HG03378 (cell line): ENCODE results near the gene ABCC12.
A peak's percentile ranks its signal among the peaks of the same experiment; 100 is the strongest.

Experiments used
- ATAC-seq: cut with Tn5 transposase; IDR thresholded peaks from one replicate; pipeline ENCODE4 v1.9.1; 2021; ENCODE audit warnings: mild to moderate bottlenecking, moderate library complexity; ENCODE audit not compliant: unreplicated experiment

The ABCC12 gene

DNA sequence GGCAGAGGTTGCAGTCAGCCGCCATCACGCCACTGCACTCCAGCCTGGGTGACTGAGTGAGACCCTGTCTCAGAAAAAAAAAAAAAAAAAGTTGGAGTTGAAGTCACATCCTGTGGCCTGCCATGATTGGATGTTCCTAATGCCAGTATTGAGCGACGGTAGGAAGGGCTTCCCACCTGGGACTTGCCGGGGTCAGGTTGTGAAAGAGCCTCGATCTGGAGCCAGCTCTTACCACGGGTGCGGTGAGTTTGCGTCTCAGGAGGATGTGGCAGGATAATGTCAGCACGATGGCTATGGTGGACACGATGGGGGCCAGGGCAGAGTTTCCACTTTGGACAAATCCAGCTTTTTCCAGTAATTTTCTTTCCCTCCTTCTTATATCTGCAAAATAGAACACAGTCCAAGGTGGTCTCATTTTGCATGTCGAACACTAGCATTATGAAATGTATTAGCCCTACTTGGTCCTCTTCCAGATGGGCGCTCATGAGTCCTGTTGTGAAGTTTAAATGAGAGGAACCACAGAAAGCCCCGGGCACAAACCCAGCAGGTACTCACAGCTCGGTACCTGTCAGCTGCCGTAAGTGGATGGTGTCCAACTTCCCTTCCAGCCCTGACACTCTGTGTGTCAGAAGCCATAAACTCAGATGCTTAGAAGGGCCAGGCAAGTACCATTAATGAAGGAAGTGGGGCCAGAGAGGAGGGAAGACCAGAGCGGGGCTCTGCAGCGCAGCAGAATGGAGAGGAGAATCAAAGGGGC is 22.2 kb downstream of the ABCC12 start:
- no peak for ATAC-seq

DNA sequence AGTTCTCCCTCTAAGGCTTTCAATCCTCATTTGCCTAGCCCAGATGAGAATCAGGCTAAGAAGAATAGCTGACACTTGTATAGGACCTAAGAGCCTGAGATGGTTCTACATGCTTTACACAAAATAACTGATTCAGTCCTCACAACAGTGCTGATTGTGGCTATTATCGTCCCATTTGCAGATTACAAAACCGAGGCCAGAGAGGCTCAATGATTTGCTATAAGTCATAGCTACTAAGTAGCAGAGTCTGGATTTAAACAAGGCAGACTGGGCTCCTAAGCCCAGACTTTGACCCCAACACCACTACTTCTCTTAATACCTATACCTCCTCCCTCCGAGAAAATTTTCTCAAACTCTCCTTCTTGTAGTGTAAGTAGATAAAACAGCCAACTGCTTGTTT is 23.1 kb downstream of the ABCC12 start:
- ATAC-seq: no peak

DNA sequence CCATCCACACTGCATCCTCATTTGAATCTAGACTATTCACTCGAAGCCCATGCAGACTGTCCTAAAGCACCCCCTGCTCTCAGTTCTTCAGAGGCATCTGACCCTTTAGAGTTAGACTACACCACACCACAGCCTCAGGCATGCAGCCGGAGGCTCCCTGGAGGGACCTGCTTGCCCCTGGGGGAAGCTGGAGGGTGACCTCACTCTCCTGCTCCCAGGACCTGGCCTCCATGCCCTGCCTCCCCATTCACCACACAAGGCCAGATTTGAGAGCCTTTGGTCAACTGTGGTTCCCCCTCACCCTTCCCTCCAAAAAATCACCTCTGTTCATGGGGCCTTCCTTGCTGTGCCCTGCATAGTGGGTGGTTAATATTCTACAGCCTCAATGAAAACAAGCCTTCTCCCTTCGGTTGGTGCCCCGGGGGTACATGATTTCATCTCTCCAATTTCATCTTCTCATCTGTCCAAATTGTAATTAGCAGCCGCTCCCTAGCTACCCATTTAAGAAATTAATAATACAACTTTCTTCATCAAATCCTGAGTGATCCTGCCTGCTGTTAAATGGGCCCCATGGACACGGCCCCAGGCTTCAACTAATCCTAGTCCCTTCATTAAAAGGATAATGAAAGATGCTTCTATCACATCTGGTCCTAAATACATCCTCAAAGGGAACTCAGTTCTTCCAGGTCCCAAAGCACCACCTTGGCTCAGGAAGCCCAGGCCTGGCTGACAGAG is 24.4 kb downstream of the ABCC12 start:
- no peak for ATAC-seq

DNA sequence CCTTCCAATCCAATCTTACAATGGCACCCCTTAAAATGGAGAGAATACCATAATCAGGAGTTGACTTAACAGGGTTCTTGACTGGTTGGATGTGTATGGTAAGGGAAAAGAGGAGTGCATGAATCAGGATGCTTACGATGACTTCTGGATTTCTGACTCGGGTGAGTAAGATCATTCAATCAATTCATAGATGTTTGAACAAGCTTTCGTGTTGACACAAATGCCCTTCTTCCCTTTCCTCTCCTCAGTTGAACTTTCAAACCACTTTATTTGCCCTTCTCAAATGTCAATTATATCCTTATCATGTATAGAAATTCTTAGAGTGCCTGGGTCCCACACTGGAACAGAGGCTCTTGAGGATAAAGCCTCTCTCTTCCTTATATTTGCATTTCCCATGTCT is 25.9 kb downstream of the ABCC12 start:
- no peak for ATAC-seq

DNA sequence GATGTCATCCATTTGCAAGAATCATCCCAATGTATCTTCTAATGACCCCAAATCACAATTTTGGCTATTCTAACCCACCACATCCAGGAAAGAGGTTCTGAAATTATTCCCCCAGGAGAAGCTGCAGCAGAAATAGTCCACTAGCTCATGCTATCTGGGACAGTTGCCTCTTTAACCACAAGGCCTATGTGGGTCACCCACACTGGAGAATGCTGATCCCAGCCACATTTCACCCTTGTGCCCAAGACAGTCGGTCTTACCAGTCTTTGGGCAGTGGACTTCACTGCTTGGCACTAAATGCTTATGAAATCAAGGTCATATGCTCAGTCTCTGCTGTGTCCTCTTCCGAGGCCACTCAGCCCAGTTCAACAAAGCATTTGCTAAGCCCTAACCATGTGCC is 27.0 kb downstream of the ABCC12 start:
- no peak for ATAC-seq

DNA sequence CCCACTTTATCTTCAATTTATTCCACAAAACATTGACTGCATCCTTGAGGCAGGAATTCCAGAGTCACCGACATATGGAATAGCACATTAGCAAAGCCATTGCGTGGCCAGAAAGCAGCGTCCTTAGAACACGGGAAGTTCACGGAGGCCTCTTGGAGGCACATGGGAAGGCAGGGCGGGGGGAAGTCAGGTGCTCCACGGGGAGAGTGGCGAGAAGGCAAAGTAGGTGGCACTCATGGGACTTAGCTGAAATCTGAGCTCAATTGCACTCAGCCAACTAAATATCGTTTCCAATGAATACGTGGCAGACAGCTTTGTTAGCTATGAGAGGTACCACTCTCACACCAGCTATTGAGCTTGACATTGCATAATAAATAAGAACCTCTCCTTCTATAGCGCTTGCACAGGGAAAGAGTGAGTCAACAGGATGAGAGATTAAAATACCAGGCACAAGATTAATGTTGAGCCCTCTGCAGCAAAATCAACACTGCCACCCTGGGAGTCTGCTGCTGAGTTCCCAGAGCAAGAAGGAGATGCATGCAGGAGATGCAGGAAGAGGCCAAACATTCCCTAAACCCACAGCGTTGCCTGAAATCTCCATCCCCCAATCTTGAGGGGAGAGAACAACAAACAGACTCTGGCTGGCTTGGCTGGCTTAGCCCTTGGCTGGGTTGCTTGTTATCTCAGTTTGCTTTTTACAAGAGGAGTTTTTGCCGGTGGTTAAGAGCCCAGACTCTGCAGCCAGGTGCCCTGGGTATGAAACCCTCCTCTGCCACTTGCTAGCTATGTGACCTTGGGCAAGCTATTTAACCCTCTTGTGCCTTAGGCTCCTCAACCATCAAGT is 28.8 kb downstream of the ABCC12 start:
- ATAC-seq: no peak

DNA sequence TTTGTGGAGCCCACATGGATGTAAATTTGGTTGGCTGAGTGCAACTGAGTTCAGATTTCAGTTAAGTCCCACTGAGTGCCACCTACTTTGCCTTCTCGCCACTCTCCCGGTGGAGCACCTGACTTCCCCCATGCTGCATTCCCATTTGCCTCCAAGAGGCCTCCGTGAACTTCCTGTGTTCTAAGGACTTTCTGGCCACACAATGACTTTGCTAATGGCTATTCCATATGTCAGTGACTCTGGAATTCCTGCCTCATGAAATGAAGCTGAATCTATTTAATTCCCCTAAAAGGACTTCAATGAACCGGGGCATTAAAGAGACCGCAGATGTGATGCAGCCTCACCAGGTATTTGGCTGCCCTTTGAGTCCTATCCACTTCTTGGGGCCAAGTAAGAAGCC is 29.9 kb downstream of the ABCC12 start:
- ATAC-seq: no peak

DNA sequence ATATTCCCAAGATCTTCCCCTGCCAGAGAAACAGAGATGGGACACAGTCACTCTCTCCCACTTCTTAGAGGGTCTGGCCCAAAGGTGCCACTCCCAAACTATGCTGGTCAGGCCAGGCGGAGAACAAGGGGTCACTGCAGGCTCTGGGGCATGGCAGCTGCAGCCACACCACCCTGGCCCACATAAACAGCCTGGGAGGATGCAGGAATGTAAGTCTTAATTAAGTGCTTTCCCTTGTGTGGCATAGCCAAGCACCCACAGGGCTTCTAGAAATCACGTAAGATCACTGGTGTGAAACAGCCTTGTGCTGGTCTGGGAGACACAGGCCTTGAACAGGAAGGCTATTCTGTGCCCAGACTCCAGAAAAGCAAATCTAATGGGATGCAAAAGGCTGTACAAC is 31.5 kb downstream of the ABCC12 start:
- no peak for ATAC-seq

DNA sequence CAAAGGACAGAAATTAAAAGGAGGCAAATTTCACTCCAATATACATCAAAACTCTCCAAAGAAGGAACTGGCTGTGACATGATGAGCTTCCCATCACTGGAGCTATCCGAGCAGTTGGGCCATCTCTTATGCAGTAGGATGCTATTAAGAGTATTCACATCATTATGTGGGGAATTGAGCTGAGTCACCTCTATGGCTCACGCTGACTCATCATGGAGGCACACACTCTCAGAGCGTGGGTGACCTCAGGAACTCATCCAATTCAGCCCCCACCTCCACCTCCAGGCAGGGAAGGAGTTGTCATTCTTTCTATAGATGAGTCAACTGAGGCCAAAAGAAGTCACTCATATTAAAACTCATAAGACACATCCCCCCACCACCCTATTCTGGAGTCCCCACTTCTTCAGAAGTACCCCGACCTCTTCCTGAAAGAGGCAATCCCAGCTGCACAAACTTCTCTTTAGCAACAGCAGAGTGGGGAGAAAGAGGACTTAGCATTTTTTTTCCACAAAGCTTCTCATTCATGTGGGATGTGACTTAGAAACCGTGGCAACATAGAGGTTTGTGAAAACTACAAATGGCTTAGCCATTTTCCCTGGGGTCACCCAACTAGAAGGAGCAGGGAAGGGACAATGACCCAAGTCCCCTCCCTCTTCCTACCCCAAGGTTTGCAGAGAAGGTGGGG is 32.5 kb downstream of the ABCC12 start:
- peak; percentile 81 for ATAC-seq

DNA sequence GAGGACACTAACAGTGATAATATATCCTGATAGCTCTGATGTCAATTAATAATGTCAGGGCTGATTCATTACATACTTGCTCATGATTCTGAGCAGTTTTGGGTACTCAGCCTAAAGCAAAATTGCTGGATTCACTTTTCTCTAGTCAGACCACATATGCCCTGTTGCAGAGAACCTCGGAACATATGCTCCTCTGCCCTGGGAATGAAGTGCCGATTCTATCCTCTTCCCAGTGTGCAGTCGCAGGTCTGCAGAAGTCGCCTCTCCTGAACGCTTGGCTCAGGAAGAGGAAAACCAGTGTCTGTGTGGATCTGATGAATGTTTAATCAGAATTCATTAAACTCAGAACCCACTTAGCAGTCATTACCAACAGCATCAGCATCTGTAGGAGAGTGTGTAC is 34.5 kb downstream of the ABCC12 start:
- no peak for ATAC-seq

DNA sequence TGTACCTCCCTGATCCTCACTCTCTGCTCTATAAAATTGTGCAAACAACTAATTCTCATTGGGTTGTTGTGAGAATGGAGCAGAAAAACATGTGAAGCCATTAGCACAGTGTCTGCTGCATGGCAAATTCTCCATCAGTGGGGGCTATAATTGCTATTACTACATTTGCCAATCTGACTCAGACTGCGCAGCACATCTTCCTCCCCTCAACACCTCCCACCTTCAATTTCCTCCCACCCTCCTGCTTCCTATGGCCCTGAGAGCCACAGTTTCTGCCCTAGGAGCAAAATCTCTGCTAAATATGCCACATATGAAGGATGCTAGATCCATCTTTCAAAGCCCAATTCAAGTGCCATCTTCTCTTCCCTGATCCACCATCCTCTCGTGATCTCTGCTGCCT is 37.0 kb downstream of the ABCC12 start:
- no peak for ATAC-seq

DNA sequence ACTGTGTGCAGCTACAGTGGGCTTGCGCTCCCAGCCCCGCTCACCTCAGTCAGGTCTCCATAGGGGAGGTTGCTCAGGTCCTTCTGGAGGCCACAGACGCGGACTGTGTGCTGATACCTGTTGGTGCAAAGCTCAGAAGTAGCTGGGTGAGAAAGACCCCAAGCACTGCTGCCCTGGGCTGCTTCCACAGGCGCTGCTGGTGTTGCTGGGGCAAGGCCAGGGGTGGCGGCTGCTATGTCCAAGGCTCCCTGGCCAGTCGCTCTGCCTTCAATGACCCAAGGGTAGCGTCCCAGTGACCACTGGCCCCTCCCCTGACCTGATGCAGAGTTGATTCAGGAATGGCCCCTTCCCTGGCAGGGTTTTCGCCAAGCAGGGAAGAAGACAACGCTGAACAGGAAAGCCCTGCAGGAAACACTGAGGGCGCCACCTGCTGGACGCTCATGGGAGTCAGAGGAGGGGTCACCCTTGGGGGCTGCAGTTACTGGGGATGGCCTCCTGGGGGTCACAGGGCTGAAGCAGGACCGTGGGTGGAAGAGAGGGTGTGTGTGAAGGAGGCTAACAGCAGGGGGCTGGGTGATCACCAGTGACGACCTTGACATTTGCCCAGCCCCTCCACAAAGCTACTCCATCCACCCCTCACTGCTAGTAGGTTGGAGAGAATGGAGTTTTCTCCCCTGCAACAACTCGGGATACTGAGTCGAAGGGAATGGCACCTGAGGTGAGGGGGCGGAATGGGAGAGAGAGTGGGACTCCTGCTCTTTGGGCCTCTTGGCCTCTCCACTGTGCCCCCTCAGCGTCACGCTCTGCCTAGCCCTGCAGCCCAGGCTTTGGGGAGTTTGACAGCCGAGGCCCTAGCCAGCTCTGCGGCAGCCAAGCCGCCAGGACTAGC is 38.3 kb downstream of the ABCC12 start:
- no peak for ATAC-seq

DNA sequence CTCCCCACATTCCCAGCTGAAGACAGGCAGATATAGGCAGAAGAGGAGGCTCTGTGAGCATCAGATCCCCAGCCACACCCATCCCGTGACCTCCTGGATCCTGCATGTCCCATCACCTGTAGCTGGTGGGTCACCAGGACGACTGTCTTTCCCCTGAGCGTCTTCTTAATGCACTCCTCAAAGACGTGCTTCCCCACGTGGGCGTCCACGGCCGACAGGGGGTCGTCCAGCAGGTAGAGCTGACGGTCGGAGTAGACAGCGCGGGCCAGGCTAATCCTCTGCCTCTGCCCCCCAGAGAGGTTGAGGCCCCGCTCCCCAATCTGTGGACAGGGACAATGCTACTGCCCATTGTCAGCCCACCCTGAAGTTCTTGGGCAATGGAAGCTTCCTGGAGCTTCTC is 40.5 kb downstream of the ABCC12 start:
- ATAC-seq: no peak

DNA sequence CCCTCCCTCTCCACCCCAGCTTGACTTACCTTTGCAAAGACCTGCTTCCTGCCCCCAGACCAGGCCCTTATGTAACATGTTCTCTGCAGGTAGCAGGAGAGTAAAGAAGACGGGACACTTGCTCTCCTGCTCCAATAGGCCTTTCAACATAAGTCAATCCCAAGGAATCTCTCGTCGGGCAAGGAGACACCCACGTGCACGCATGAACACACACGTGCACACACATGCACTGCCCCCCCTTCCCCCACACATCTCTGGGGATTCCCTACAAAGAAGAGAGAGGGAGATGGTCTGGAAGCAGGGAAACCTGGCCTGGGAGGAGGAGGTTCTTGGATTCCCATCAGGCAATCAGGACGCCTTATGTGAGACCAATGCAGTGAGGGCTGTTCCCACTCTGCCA is 41.4 kb downstream of the ABCC12 start:
- no peak for ATAC-seq

DNA sequence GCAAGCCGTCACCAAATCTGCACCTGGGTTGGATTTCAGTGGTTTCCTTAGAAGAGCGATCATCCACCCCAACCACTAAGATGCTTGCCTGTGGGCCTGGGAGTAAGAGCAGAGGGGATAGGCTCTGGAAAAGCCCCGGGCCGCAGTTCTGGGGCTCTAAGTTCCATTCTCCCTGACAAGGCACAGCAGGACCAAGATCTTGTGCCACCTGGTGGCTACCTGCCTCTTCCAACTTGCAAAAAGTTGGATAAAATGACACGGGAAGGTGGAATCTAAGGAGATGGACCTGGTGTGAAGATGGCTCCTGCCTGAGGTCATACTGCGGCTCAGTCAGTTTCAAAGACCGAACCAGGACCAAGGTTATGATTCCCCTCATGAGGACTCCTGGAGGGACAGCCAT is 42.3 kb downstream of the ABCC12 start:
- no peak for ATAC-seq

DNA sequence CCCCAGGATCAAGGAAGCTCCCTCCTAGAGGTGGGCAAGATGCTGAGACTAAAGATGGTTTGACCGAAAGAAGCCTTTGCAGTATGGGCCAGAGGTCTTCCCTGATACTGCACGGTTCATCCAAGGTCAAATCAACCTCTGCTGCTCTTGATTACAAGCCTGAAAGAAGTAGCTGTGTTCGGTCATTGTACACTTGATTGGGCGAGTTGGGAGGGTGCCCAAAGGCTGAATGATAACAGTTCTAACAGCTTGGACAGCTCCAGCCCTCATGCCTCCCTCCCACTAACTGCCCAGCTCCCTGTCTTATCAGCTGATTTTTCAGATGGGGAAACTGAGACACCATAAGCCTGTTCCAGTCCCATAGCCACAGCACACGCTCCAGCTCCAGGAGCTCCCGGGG is 42.8 kb downstream of the ABCC12 start:
- no peak for ATAC-seq

DNA sequence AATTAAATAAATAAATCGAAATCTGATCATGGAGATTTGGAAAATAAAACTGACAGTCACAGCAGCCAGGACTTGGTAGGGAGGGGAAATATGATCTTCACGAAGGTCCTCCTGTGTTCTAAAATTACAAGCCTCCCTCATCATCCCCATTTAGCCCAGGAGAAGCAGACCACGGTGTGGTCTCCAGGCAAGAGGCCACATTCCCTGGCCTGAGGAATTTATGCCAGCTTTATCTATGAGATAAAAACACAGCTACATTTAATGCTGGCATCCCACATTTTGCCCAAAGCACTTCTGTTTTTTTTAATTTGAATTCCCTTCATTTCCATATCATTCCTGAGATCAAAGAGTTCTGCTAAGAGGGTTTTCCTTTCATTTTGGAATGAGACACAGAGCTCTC is 43.2 kb downstream of the ABCC12 start:
- no peak for ATAC-seq

DNA sequence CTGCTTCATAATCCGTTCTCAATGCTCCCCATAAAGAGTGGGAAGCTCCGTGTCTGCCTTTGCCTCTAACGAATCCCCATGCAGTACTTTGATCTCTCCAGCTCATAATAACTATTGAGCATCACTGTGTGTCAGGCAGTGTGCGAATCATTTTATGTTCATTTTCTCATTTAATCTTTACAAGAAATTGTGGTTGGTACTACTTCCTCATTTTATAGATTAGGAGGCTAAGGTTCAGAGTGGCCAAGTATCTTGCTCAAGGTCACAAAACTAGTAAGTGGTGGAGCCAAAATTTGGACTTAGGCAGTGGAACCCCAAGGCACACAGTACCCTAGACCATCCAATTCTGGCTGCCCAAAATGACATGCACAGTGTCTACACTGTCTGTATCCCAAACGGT is 44.8 kb downstream of the ABCC12 start:
- ATAC-seq: no peak

DNA sequence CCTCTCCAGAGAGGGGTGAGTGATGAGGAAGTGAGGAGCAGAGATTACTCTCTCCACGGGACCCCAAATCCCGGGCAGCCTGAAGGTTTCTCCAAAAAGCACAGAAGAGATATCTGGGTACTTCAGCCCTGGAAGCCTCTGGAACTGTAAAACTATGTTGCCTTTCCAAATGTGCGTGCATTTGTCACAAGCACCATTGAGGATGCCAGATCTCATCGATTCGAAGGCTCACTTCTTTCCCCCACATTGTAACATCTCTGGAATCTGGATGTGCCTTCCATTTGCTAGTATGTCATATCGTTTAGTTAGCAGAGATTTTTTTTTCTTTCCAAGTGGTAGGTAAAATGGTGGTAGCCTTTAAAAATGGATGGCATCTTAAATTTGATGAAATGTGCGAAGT is 45.8 kb downstream of the ABCC12 start:
- ATAC-seq: no peak

DNA sequence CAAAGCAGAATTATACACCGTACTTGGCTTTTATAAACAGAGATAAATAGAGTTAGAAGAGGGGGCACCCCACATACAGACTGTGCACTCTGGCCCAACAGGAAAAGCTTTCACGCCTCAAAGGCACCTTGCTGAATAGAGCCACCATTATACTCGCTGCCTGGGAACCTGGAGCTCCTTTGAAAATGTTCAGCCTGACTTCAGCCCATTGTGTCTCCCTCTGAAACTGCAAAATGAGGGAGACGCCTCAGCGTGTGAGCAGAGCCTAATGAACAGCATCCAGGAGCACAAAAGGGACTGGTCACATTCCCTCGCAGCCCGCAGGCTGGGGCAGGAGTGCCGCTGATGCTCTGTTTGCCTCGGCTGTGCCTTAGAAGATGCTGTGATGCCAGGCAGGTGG is 46.3 kb downstream of the ABCC12 start:
- no peak for ATAC-seq
